ENCODE data around the gene SLC25A41. TPM values are rescaled to one million over a fixed set of nuclear protein-coding genes. Genes with fewer than 3 reads are reported as not detected.

The SLC25A41 gene
- total and polyA plus RNA-seq, 9 of the 15 experiments (the other 6 are each of a cell fraction or from before 2014, with no cell fraction given): 0.08 to 4.2 (median 1.6) TPM

DNA sequence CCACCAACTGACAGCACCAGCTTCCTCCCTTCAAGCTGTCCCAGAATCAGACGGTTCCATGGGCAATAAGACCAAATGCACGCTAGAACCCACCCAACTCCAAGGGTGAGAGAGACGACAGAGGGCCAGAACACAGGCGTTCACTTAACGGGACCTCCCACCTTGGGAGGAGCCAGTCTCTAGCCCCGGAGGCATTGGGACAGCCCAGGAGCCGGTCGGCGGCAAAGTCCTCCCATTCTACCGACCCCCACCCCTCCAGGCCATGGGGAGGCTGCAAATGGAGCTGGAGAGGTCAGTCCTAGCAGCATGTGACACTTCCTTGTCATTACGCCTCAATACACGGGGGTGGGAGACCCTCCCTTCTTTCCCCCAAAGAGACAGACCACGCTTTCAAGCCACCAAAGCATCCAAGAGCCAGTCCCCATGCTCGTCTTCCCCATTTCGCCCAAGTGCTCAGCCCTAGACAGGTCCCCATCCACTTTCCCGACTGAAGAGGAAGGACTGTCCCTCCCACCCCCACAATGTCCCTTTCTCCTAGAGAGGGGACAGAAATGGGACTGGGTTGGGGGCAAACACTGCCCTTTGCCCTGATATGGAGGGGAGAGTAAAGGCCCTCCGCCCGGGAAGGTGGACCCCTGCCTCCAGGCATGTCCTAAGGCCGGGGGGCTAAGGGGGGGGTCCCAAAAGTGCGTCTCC, 9.9 kb downstream of the SLC25A41 start (continued):
- TF ChIP-seq, protein P1, sequence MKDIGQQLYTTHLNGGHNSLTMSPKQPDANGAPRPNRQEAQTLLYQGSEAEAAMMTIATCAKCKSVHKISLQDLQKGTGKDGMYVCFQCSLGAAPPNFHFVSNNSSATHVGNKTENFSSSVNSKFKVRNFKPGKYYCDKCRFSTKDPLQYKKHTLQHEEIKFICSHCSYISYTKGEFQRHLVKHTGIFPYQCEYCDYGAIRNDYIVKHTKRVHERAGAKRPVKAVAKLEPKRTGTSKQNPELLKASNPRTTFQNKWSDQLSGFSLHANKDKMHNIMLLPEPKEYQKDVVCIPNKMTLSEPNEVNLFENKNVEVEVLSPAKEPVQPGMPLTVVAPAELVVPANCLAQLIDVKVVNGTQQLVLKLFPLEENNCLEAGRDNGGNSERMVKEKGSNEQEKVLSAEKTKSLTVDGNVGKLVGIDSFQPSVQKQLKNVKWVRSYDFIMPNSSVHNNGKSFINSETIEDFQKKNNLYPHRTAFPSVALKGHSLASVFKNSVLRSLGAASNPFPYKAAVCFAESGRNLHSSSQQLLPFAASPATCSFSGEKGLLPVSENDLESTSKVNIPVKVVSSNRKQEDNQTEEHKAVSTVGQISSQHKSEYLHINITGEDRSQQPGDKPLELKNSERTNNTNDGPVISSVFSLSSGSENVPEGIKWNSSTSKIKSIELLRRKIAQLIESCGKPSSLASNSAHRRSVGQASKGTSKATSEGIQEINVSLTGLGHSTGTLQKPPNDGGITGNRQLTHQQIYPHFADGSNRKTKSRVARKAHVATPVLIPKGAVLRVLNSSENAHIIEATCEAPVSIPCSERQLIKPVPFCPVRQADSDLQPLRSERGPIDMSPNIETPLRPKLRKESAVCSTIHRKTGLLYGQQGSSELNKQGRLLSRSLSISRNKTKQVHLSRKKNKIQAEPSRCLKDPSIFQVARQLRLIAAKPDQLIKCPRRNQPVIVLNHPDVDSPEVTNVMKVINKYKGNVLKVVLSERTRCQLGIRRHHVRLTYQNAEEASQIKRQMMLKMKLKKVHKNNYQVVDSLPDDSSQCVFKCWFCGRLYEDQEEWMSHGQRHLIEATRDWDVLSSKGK (CRISPR knock-in tag; IDR thresholded peaks at IDR 0.05): no peak
- TF ChIP-seq, protein P2, sequence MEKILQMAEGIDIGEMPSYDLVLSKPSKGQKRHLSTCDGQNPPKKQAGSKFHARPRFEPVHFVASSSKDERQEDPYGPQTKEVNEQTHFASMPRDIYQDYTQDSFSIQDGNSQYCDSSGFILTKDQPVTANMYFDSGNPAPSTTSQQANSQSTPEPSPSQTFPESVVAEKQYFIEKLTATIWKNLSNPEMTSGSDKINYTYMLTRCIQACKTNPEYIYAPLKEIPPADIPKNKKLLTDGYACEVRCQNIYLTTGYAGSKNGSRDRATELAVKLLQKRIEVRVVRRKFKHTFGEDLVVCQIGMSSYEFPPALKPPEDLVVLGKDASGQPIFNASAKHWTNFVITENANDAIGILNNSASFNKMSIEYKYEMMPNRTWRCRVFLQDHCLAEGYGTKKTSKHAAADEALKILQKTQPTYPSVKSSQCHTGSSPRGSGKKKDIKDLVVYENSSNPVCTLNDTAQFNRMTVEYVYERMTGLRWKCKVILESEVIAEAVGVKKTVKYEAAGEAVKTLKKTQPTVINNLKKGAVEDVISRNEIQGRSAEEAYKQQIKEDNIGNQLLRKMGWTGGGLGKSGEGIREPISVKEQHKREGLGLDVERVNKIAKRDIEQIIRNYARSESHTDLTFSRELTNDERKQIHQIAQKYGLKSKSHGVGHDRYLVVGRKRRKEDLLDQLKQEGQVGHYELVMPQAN (IDR thresholded peaks at IDR 0.05; ENCODE audit: borderline replicate concordance): no peak
- TF ChIP-seq RFX1 (IDR thresholded peaks at IDR 0.05) (no peak), ZBTB17 (CRISPR knock-in tag; IDR thresholded peaks at IDR 0.05) (peak; percentile 40; the same call in 1 of the 2 replicates), TCFL5 (CRISPR knock-in tag; conservative IDR thresholded peaks at IDR 0.05) (no peak), L3MBTL2 (IDR thresholded peaks at IDR 0.05) (no peak), CC2D1A (IDR thresholded peaks at IDR 0.05) (no peak), RBFOX2 (IDR thresholded peaks at IDR 0.05; ENCODE audit: low read depth, low read length) (peak; percentile 66), IRF2 (CRISPR knock-in tag; IDR thresholded peaks at IDR 0.05) (no peak), ZNF589 (CRISPR knock-in tag; IDR thresholded peaks at IDR 0.05; ENCODE audit: low read depth) (no peak), PHB (CRISPR knock-in tag; IDR thresholded peaks at IDR 0.05) (no peak), ZNF699 (CRISPR knock-in tag; IDR thresholded peaks at IDR 0.05; ENCODE audit: insufficient replicate concordance) (no peak)
- TF ChIP-seq, protein P3, sequence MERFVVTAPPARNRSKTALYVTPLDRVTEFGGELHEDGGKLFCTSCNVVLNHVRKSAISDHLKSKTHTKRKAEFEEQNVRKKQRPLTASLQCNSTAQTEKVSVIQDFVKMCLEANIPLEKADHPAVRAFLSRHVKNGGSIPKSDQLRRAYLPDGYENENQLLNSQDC (CRISPR knock-in tag; IDR thresholded peaks at IDR 0.05): no peak
- TF ChIP-seq, protein P4, sequence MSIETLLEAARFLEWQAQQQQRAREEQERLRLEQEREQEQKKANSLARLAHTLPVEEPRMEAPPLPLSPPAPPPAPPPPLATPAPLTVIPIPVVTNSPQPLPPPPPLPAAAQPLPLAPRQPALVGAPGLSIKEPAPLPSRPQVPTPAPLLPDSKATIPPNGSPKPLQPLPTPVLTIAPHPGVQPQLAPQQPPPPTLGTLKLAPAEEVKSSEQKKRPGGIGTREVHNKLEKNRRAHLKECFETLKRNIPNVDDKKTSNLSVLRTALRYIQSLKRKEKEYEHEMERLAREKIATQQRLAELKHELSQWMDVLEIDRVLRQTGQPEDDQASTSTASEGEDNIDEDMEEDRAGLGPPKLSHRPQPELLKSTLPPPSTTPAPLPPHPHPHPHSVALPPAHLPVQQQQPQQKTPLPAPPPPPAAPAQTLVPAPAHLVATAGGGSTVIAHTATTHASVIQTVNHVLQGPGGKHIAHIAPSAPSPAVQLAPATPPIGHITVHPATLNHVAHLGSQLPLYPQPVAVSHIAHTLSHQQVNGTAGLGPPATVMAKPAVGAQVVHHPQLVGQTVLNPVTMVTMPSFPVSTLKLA (conservative IDR thresholded peaks at IDR 0.05): peak in 1 of 2 experiments; percentile 42; a peak in 1 of 4 replicates
- TF ChIP-seq, protein P5, sequence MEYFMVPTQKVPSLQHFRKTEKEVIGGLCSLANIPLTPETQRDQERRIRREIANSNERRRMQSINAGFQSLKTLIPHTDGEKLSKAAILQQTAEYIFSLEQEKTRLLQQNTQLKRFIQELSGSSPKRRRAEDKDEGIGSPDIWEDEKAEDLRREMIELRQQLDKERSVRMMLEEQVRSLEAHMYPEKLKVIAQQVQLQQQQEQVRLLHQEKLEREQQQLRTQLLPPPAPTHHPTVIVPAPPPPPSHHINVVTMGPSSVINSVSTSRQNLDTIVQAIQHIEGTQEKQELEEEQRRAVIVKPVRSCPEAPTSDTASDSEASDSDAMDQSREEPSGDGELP (CRISPR knock-in tag; IDR thresholded peaks at IDR 0.05; ENCODE audit: borderline replicate concordance): 0 out of 2 replicates have a peak, but pooled peaks have one; percentile 10
- TF ChIP-seq, protein P6, sequence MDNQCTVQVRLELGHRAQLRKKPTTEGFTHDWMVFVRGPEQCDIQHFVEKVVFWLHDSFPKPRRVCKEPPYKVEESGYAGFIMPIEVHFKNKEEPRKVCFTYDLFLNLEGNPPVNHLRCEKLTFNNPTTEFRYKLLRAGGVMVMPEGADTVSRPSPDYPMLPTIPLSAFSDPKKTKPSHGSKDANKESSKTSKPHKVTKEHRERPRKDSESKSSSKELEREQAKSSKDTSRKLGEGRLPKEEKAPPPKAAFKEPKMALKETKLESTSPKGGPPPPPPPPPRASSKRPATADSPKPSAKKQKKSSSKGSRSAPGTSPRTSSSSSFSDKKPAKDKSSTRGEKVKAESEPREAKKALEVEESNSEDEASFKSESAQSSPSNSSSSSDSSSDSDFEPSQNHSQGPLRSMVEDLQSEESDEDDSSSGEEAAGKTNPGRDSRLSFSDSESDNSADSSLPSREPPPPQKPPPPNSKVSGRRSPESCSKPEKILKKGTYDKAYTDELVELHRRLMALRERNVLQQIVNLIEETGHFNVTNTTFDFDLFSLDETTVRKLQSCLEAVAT (IDR thresholded peaks at IDR 0.05): no peak
